Fibroblast of skin of left quadriceps (primary cell): ENCODE measurements around the gene ZNF438.
A peak's percentile ranks its signal among the peaks of the same experiment; 100 is the strongest.
"Not testable (repeated sequence)": the region's sequence is repeated elsewhere in the genome, so short reads cannot be mapped to it uniquely, and the experiment has no call there.

Experiments used
- DNase-seq, 2 experiments: peaks; one replicate each; pipeline ENCODE4 v3.0.0-alpha.2; 2013; ENCODE audit warnings: low read depth in 2 of 2

ZNF438 gene

DNA sequence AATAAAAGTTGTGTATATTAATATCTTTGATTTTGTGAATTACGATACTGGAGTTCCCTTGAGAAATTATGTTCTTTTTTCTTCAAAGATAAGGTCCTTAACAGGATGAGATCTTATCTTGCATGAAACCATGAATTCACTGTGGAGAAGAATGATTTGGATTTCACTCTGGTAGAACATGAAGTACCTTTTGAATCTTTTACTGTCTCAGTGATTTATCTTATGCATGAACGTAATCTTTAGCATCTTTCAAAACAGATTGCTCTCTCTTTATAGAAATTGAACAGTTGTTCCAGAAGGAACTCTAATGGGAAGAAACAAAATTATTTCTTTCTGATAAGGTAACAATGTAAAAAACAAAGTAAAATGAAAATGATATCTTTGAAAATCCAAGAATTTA, 11.0 kb upstream of the ZNF438 start:
- no peak for DNase-seq

DNA sequence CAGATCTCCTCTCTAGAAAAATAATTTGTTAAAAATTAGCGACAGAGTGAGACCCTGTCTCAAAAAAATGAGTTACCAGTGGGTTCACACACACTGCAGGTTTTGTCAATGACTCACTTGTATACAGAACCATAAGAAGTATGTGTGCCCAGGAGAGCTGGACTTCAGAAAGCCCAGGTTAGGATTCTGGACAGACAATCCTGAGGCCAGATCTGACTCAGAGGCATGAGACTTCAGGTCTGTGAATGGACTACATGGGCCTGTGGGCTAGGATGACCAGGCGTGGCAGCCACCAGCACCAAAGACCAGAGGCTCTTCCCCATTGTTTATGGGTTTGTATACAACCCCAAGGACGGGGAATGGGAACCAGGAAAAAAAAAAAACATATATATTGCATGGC, 9.3 kb upstream of the ZNF438 start:
- no peak for DNase-seq

DNA sequence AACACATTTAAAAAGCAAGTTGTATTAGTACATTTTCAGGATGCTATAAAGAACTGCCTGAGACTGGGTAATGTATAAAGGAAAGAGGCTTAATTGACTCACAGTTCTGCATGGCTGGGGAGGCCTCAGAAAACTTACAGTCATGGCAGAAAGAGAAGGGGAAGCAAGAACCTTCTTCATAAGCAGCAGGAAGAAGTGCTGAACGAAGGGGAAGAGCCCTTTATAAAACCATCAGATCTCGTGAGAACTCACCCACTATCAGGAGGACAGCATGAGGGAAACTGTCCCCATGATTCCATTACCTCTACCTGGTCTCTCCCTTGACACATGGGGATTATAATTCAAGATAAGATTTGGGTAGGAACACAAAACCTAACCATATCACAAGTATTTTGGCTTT, 7.3 kb upstream of the ZNF438 start:
- not testable (repeated sequence) for DNase-seq

DNA sequence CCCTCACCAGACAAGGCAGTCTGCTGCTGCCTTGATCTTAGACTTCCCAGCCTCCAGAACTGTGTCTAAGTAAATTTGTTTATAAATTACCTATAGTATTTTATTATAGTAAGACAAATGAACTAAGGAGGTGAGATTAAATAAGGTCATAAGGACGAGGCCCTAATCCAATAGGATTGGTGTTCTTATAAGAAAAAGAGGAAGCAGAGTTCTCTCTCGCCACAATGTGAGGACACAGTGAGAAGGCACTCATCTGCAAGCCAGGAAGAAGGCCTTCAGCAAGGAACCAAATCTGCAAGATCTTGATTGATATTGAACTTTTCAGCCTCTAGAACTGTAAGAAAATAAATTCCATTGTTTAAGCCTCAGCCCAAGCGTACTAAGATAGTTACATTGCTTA, 6.1 kb upstream of the ZNF438 start:
- DNase-seq: no peak

DNA sequence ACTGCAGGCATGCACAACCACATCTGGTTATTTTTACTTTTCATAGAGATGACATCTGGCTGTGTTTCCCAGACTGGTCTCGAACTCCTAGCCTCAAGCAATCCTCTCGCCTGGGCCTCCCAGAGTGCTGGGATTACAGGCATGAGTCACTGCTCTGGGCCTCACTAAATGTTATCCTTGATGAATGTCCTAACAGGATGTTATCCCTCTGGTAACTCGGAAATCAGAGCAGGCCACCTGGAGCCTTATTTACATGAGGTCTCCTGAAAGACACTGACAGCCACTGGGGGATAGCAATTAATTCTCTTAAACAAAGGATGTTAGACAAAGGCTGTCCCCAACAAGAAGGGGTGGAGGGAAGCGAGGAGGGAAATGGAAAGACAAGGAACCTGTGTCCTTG, 4.5 kb upstream of the ZNF438 start:
- no peak for DNase-seq

DNA sequence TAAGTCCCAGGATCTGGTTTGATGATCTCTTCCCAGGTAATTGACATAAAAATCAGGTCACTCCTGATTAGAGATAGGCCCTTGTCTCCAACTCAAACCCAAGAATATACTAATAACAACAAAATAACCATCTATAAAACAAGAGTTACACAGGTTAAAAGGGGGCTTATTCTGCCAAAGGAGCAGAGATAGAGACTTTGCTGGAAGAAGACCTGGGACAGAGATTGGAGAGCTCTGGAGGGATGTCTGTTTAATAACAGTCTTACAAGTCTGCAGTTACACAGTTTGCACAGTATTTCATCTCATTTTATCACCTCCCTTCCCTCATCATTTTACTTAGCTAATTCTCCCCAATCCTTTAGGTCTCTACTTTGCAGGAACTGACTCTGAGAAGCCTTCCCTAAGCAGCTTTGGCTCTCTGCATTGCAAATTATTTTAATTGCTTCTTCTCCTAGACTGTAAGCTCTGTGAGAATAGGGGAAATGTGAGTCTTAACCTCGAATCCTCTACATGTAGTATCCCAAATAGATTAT, 3.7 kb upstream of the ZNF438 start:
- no peak for DNase-seq

DNA sequence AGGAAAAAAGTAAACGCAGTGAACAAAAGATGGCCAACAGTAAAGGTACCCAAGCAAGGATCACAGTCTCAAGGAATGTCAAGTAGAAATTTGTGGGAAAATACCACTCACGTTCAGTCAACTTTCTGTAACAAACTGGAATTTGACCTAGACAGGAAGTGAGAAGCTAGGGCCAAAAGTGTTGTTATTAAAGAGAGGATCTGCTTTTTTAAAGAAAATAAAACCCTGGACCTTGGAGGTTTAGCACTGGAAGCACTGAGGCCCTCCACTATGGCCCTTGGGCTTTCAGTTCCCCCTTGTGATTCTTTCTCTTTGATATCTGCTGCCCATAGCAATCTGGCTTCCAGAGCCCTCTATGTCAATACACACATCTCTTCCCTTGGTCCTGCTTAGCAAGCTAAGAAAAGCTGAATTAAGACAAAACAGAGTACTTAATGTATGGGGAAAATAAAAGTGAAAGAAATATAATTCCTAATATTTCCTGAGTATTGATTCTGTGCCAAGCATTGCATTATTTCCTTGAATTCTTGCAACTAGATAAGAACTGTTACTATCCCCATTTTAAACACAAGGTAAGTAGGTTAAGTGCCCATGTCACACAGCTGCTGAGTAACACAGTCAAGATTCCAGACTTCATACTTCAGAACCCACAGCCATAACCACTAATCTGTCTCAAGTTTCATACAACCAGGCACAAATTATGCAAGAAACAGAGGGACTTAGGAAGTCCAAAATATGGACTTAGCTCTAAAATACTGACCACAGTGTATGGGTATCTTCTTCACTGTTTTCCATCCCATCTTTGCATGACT, 2.6 kb upstream of the ZNF438 start:
- DNase-seq: peak; percentile 88 to 89

DNA sequence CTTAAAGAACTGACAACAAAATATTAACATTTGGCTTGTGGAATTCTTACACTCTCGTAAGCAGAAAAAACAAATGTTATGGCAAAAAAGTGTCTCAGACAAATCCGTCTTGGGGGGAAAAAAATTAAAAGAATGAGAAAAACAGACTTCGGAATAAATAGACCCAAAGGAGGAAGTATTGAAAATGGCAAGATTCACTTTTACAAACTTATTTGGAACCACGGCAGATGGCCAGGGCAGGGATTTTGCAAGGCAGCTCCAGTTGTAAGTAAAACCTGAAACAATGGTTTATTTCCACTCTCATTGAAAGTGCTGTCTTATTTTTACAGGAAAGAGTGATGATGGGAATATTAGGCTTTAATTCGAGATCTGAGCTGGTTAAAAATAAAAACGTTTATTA, 1.5 kb upstream of the ZNF438 start:
- no peak for DNase-seq

DNA sequence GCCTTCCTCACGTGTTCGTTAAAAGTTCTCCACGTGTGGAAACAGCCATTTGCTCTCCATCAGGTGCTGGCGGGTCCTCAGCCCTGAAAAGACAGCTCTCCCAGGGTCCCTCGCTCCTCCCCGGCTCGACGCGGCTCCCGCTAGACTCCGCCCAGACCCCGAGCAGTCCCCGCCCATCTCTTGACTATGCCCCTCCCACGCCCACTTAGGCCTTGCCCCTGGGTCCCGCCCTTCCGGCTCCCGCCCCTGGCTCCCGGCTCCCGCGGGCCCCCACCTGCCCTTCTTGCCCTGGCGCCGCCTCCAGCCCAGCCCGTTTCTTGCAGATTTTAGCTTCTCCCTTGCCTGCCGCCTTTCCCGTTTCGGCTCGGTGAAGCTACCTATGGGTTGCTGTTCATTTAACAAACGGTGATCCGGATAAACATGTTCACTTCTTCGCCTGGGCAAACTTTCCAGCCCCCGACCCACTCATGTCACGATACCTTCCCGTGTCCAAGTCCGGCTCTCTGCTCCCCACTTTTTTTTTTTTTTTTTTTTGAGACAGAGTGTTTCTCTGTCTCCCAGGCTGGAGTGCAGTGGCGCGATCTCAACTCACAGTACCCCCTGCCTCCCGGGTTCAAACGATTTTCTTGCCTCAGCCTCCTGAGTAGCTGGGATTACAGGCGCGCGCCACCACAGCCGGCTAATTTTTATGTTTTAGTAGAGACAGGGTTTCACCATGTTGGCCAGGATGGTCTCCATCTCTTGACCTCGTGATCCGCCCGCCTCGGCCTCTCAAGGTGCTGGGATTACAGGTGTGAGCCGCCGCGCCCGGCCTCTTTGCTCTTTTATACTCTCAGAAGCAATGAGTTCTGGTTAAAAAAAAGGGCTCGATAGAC, 830 bp upstream of the ZNF438 start:
- peak; percentile 87 for DNase-seq

DNA sequence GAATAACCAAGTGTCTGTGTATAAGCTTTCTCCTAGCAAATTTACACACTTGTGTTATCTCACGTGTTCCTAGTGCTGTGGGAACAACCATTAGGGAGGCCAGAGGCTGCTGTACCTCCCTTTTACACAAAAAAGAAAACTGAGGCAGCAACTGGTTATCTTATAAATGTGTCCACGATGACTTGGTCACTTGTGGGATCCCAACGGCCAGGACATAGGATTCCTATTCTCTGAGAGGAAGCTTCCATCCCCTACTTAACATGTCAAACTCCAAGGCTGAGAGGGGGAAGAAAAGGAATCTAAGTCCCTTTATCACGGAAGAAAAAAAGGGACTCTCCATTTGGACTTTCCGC, 484 bp downstream of the ZNF438 start:
- DNase-seq: no peak

DNA sequence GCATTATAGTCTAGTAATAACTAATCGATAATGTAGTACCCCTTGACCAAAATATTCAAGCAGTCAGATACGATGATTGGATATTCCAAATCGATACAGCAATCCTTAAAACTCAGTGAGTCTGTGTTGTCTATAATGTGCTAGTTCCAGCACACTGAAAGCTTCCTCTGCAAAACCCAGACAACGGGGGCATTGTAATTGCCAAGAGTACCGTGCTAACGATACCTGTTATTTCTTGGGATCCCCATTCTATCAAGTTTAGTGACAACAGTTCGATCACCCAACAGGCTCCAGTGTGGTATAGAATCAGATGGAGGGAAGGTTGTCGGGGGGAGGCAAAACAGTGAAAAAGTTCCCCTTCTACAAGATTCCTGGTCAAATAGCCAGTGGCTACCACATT, 865 bp downstream of the ZNF438 start:
- no peak for DNase-seq

DNA sequence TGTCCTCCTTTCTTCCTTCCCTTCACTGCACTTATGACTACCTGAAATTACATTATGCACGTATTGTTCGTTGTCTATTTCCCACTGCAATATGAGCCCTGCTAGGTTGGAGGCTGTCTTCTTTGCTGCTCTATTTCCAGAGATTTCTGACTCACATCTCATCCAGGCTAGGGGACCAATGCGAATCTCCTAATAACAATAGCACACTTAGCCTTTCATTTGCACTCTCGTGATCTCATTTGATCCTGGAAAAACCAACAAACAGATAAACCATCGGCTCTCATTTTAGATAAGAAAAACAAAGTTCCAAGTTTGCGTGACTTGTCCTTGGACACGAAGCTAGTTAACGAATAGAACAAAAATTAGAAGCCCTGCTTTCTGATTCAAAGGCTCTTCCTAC, 1.4 kb downstream of the ZNF438 start:
- DNase-seq: no peak

DNA sequence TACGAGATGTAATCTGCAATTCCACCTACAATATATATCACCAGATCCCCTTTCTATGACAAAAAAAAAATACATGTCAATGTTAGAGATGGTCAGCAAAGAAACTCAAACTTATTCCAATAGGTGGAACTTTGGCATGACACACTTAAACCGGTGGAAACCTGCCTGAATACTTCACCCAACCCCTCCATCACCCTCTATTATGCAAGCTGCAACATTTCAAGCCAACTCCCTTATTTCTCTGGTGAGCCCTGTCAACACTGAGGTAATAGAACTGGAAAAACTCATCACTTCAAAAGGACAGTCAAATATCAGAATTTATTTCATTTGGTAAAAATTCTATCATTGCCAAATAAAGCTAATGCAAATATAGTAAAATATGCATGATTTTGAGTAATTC, 3.6 kb downstream of the ZNF438 start:
- DNase-seq: peak in 1 of 2 experiments; percentile 30

DNA sequence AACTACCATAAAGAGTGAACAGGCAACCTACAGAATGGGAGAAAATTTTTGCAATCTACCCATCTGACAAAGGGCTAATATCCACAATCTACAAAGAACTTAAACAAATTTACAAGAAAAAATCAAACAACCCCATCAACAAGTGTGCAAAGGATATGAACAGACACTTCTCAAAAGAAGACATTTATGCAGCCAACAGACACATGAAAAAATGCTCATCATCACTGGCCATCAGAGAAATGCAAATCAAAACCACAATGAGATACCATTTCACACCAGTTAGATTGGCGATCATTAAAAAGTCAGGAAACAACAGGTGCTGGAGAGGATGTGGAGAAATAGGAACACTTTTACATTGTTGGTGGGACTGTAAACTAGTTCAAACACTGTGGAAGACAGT, 5.4 kb downstream of the ZNF438 start:
- not testable (repeated sequence) for DNase-seq

DNA sequence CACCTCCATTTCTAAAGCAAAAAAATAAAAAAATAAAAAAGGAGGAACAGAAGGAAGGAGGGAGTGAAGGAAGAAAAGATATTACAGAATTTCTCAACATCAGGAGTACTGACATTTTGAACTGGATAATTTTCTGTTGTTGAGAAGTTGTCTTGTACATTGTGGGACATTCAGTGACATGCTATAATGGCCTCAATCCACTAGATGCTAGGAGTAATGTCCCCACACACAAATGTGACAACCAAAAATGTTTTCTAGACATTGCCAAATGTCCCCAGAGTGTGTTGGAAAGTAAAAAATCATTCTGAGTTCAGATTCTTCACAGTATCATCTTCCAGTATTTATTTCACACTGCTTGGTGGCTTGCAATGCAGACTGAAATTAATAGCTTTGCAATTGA, 6.5 kb downstream of the ZNF438 start:
- DNase-seq: no peak

DNA sequence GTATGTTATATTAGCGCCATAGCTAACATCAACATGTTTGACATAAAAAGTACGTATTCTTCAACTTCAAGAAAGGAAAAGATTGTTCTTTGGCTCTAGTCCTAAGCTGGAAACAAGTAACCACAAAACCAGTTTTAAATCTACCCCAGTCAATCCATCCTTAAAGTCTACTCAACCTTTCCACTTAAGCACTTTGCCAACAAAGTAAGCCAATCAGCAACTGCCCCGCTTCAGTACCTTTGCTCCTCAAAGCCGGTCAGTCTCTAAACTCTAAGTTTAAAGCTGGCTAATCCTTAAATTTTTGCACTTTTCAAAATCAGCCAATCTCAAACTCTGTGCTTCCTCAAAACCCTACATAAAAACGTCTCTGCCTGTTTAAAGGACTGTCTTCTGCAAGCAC, 8.1 kb downstream of the ZNF438 start:
- no peak for DNase-seq

DNA sequence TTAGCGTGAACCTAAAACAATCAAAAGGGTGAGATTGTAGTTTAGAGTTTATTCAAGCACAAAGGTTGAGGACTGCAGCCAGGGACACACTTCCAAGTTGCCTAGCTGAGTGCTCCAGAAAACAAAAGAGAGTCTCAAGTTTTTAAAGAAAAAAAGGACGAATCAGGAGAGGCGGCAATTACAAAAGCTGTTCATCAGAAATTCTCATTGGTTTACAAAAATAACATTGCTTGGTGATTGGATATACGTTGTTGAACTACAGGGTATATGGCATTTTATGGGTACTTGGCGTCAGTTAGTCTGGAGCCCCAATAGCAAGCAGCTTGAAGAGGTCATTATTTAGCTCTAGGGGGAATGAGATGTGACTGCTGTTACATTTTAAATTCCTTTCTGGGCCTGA, 11.5 kb downstream of the ZNF438 start:
- no peak for DNase-seq

DNA sequence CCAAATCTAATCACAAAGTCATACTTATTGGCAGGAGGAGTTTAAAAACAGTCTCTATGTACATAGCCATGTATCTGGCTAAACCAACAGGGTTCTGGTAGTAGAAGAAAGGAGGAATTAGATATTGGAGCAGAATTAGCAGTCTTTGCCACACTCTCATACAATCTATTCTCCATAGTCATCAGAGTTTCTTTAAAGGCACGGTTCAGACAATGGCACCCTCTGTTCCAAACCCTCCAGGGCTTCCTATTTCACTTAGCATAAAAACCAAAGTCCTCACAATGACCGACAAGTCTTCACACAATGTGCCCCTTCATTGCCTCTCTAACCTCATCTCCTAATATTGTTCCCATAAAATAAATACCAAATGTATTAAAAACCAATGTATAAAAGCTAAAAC, 12.7 kb downstream of the ZNF438 start:
- no peak for DNase-seq

DNA sequence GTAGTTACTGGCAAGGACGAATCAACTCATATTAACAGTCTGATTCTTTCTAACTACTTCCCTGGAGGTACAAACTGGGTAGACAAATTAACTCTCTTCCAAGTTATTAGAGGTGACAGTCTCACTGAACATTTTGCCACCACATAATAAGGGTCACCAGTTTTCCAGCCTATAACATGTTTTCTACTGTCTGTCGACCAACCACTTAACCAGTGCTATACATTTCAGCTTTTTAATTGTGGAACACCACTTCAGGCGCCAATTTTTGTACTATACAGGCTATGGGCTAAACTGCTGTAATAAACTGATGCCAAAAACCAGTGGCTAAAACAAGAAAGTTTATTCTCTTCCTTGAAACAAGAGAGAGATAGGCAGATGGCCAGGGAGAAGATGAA, 13.3 kb downstream of the ZNF438 start:
- no peak for DNase-seq

DNA sequence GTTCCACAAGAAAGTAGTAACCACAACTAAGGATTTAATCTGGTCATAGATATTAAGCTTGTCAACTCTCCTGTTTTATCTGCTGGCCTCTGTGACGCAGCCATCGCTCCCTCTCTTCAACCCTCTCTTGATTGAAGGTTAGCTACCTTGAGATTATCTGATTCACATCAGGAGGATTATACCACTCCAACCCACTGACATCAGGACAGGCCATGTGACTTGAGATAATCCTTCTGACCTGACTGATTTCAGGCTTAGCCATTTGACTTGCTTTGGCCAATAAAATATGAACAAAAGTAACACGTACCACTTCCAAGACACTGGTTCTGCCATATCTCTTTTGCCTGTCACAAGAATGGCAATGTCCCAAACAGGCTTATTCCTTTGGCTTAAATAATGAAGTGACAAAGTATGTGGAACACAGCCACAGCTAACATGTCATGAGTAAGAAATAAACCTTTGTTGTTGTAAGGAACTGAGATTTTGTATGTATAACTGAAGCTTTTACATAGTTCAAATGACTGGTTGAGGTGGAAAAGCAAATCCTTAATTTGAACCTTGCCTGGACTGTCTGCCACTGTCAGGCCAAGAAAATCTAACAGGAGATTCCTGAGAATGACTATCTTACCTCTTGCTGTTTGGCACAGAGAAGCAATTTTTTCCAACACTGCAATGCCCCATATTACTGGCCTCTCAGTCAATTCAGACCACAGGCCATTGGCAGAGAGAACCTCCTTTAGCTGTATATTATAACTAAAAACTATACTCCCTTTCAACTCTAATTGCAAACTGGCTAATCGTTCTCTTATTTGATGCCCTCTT, 13.9 kb downstream of the ZNF438 start:
- no peak for DNase-seq

DNA sequence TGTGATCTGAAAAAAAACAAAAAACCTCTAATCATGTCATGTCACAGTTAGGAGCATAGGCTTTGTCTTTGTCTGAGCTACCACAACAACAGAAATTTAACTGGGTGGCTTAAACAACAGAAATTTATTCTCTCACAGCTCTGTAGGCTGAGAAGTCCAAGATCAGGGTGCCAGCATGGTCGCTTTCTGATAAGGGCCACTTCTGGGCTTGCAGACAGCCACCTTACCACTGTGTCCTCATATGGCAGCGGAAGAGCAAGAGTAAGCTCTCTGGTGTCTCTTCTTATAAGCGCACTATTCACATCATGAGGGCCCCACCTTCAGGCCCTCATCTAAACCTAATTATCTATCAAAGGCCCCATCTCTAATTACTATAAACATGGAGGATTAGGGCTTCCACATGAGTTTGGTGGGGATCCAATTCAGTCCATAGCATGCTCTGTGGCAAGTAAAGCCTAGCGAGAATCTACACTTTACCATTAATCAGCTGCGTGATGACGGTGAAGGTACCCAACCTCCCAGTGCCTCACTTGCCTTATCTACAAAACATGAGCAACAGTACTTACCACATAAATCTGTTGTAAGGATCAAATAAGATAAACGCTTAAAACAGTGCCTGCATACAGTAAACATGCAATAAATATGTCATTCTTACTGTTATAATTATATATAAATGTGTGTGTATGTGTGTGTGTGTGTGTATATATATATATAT, 17.3 kb downstream of the ZNF438 start:
- no peak for DNase-seq
